ENCODE results near the gene PIAS1.

DNA sequence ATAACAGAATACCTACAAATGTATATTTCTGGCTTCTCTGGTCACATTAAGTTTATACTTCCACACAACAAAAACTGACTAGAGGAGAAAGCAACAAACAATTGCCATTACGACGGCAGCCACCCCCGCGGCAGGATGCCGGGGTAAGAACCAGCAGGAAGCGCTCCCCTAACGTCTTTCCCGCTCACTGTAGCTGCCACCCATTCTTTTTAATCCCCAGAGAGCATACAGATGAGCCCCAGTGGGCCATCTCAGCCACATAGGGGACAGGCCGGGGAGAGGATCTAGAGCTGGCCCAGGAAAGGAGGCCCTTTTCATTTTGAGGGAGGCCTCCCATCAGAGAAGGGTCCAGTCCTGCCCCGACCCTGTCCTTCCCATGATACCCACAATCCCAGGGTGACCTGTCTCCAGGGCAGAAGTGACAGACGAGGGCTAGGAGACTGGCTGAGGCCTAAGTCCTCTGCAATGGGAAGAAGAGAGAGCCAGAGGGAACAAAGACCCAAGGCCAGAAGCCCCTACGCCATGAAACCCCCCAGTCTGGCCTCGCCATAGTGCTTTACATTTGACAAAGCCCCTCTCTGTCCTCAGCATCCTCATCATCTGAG is 154.6 kb downstream of the PIAS1 start:
- TF ChIP-seq, protein P1, sequence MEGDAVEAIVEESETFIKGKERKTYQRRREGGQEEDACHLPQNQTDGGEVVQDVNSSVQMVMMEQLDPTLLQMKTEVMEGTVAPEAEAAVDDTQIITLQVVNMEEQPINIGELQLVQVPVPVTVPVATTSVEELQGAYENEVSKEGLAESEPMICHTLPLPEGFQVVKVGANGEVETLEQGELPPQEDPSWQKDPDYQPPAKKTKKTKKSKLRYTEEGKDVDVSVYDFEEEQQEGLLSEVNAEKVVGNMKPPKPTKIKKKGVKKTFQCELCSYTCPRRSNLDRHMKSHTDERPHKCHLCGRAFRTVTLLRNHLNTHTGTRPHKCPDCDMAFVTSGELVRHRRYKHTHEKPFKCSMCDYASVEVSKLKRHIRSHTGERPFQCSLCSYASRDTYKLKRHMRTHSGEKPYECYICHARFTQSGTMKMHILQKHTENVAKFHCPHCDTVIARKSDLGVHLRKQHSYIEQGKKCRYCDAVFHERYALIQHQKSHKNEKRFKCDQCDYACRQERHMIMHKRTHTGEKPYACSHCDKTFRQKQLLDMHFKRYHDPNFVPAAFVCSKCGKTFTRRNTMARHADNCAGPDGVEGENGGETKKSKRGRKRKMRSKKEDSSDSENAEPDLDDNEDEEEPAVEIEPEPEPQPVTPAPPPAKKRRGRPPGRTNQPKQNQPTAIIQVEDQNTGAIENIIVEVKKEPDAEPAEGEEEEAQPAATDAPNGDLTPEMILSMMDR (IDR thresholded peaks at IDR 0.05; ENCODE audit: insufficient read depth, low read length, poor library complexity, severe bottlenecking) = no peak
- no peak for TF ChIP-seq EZH2phosphoT487 (conservative IDR thresholded peaks at IDR 0.05; ENCODE audit: low read length)

Measured in SU-DHL-6 (cell line).